OCI-LY3 (cell line): ENCODE data around the gene HYAL3.

ENCODE experiments used
- H2AFZ ChIP-seq: fragments of 200-600, 300-600 bp; shearing (Covaris generic); 2 replicates; pipeline ENCODE4 v1.6.0; 2014; ENCODE audit warnings: antibody characterized with exemption, low read depth, low read length
- H3K27ac ChIP-seq: fragments of 200-600, 300-600 bp; sonication (generic); 2 replicates; pipeline ENCODE4 v1.5.1; 2014; ENCODE audit warnings: mild to moderate bottlenecking, low read length, moderate library complexity, mixed read lengths
- H3K27me3 ChIP-seq: fragments of 200-600, 300-600 bp; sonication (generic); 2 replicates; pipeline ENCODE4 v1.6.1; 2014; ENCODE audit warnings: low read depth, low read length, mixed read lengths
- H3K36me3 ChIP-seq: fragments of 200-600, 300-600 bp; sonication (generic); replicated peaks from 2 replicates; pipeline ENCODE3; 2014; ENCODE audit warnings: low read depth, low read length, mixed read lengths
- H3K4me1 ChIP-seq: fragments of 300-600, 200-600 bp; sonication (generic); 2 replicates; pipeline ENCODE4 v1.6.1; 2014; ENCODE audit warnings: low read length, mixed read lengths
- H3K4me2 ChIP-seq: fragments of 200-600, 300-600 bp; sonication (generic); 2 replicates; pipeline ENCODE4 v1.6.1; 2014; ENCODE audit warnings: low read length, mixed read lengths
- H3K4me3 ChIP-seq: fragments of 300-600, 200-600 bp; sonication (generic); 2 replicates; pipeline ENCODE4 v1.5.1; 2014; ENCODE audit warnings: antibody characterized with exemption, mild to moderate bottlenecking, low read length, moderate library complexity
- H3K79me2 ChIP-seq: fragments of 300-600, 200-600 bp; shearing (Covaris generic); 2 replicates; pipeline ENCODE4 v1.6.1; 2014; ENCODE audit warnings: mild to moderate bottlenecking, low read length, mixed read lengths
- H3K9ac ChIP-seq: fragments of 300-600, 200-600 bp; shearing (Covaris generic); 2 replicates; pipeline ENCODE4 v1.6.0; 2014; ENCODE audit warnings: mild to moderate bottlenecking, low read length, moderate library complexity
- H3K9me3 ChIP-seq: fragments of 200-600, 300-600 bp; shearing (Covaris generic); 2 replicates; pipeline ENCODE4 v1.6.1; 2014; ENCODE audit warnings: low read length, mixed read lengths; ENCODE audit not compliant: insufficient read depth
- H4K20me1 ChIP-seq: fragments of 200-600, 300-600 bp; sonication (generic); 2 replicates; pipeline ENCODE4 v1.6.1; 2016; ENCODE audit warnings: low read length, mixed read lengths; ENCODE audit not compliant: insufficient read depth
- CTCF ChIP-seq: fragments of 200-600, 300-600 bp; sonication (generic); IDR thresholded peaks from 2 replicates; pipeline ENCODE4 v1.5.1; 2014; ENCODE audit warnings: antibody characterized with exemption, low read length, low read depth
- EZH2phosphoT487 ChIP-seq: fragments of 200-600 bp; shearing (Covaris generic); IDR thresholded peaks from 2 replicates; pipeline ENCODE4 v1.6.1; 2018; ENCODE audit warnings: antibody characterized with exemption, mixed run types, low read depth

Gene HYAL3

GRCh38 chr3:50340448-50341329 lies 41.5 kb upstream of the HYAL3 start, which contains the start of gene RASSF1:
TSS of gene RASSF1 (minus strand) at chr3:50340836. CDS start at chr3:50340805, 31 bp downstream.
- H3K4me2 ChIP-seq, result no peak within 1 kb of the TSS
- no peak within 1 kb of the TSS for H3K4me3 ChIP-seq
- no peaks in the 10 kb centered on the region for H4K20me1 ChIP-seq
- no peaks in the 10 kb centered on the region for H3K9me3 ChIP-seq
- peaks cover 25% of the 10 kb centered on the region for H3K79me2 ChIP-seq
- H3K27ac ChIP-seq, result no peak within 1 kb of the TSS
- H3K9ac ChIP-seq, result no peak within 1 kb of the TSS
- H3K4me1 ChIP-seq, result peaks cover 14% of the 10 kb centered on the region
- TF ChIP-seq EZH2phosphoT487 (no peak), CTCF (no peak)
- H2AFZ ChIP-seq, result no peak within 1 kb of the TSS
- no peaks in the 10 kb centered on the region for H3K27me3 ChIP-seq
- peaks cover 13% of the 10 kb centered on the region for H3K36me3 ChIP-seq

- Histone ChIP-seq H3K79me2 (peaks cover 31% of the 10 kb centered on the region), H4K20me1 (no peaks in the 10 kb centered on the region), H3K4me1 (peaks cover 18% of the 10 kb centered on the region), H3K4me3 (no peak overlapping the region), H3K27ac (no peak overlapping the region), H3K9ac (no peak overlapping the region), H3K4me2 (no peak overlapping the region), H2AFZ (no peak overlapping the region), H3K36me3 (peaks cover 11% of the 10 kb centered on the region), H3K9me3 (no peaks in the 10 kb centered on the region), H3K27me3 (no peaks in the 10 kb centered on the region)
- TF ChIP-seq EZH2phosphoT487, result no peak
- TF ChIP-seq CTCF, result no peak
Observed at GRCh38 chr3:50340147-50340447, 40.9 kb upstream of the HYAL3 start.

GRCh38 chr3:50339485-50340146 lies 40.4 kb upstream of the HYAL3 start:
- H2AFZ ChIP-seq, result no peak overlapping the region
- H3K9ac ChIP-seq, result no peak overlapping the region
- no peak for TF ChIP-seq EZH2phosphoT487
- no peak for TF ChIP-seq CTCF
- H4K20me1 ChIP-seq, result peaks cover 1% of the 10 kb centered on the region; the same call in 1 of the 2 replicates
- no peak overlapping the region for H3K27ac ChIP-seq
- no peak overlapping the region for H3K4me3 ChIP-seq
- peaks cover 12% of the 10 kb centered on the region for H3K36me3 ChIP-seq
- no peaks in the 10 kb centered on the region for H3K27me3 ChIP-seq
- peaks cover 36% of the 10 kb centered on the region for H3K79me2 ChIP-seq
- H3K4me1 ChIP-seq, result peaks cover 18% of the 10 kb centered on the region
- H3K9me3 ChIP-seq, result no peaks in the 10 kb centered on the region
- no peak overlapping the region for H3K4me2 ChIP-seq

- H3K9me3 ChIP-seq, result no peaks in the 10 kb centered on the region
- H3K27me3 ChIP-seq, result no peaks in the 10 kb centered on the region
- H3K4me3 ChIP-seq, result peak overlapping the region; percentile 84
- 0 out of 2 replicates have a peak overlapping the region, but pooled peaks have one; percentile 82 for H3K27ac ChIP-seq
- no peak overlapping the region for H2AFZ ChIP-seq
- TF ChIP-seq EZH2phosphoT487, result no peak
- no peak for TF ChIP-seq CTCF
- H3K79me2 ChIP-seq, result peaks cover 43% of the 10 kb centered on the region
- peaks cover 8% of the 10 kb centered on the region for H4K20me1 ChIP-seq
- peaks cover 19% of the 10 kb centered on the region for H3K4me1 ChIP-seq
- H3K9ac ChIP-seq, result peak overlapping the region; percentile 92
- peaks cover 19% of the 10 kb centered on the region for H3K36me3 ChIP-seq
- H3K4me2 ChIP-seq, result peak overlapping the region; percentile 84
Observed at GRCh38 chr3:50338965-50339364, 39.8 kb upstream of the HYAL3 start.
